ENCODE data around the gene GAS2L1.

GRCh38 chr22:29311464-29312217 is 5.2 kb downstream of the GAS2L1 start:
- TF ChIP-seq POLR2AphosphoS5 (IDR thresholded peaks at IDR 0.05) = no peak
- no peak for TF ChIP-seq CTCF (IDR thresholded peaks at IDR 0.05; ENCODE audit: poor library complexity, severe bottlenecking)
